ENCODE results near the gene CEP128. TPM values are rescaled to one million over a fixed set of nuclear protein-coding genes. Genes with fewer than 3 reads are reported as not detected.

CEP128 gene
- total RNA-seq, 1 experiment from 2014 or later, result 16.4 TPM

DNA sequence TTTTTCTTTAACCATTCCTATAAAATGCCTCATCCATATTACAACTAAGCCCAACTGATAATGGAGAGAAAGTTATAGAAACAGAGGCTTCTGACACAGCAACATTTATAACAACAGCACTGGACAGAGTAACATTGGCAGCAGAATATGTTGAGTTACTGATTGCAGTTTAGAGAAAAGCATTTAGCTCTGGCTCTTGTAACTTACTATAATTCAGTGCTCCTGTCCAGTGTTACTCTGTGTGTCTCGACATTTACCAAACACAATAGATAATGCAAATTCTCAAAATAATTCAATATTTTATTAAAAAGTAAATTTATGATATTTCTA, 356.1 kb downstream of the CEP128 start:
- no peak for DNase-seq (ENCODE audit: low read depth, low spot score)
- TF ChIP-seq EZH2phosphoT487 (IDR thresholded peaks at IDR 0.05; ENCODE audit: borderline replicate concordance) (no peak), SRF (IDR thresholded peaks at IDR 0.05; ENCODE audit: low read depth) (no peak), ZFX (IDR thresholded peaks at IDR 0.05) (no peak), JUND (IDR thresholded peaks at IDR 0.05) (no peak), POLR2AphosphoS5 (IDR thresholded peaks at IDR 0.05; ENCODE audit: low read depth, low read length) (no peak), ELF1 (IDR thresholded peaks at IDR 0.05; ENCODE audit: borderline replicate concordance, low read depth) (no peak)
- TF ChIP-seq, protein P1, sequence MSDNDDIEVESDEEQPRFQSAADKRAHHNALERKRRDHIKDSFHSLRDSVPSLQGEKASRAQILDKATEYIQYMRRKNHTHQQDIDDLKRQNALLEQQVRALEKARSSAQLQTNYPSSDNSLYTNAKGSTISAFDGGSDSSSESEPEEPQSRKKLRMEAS (IDR thresholded peaks at IDR 0.05), result no peak
- TF ChIP-seq, protein P2, sequence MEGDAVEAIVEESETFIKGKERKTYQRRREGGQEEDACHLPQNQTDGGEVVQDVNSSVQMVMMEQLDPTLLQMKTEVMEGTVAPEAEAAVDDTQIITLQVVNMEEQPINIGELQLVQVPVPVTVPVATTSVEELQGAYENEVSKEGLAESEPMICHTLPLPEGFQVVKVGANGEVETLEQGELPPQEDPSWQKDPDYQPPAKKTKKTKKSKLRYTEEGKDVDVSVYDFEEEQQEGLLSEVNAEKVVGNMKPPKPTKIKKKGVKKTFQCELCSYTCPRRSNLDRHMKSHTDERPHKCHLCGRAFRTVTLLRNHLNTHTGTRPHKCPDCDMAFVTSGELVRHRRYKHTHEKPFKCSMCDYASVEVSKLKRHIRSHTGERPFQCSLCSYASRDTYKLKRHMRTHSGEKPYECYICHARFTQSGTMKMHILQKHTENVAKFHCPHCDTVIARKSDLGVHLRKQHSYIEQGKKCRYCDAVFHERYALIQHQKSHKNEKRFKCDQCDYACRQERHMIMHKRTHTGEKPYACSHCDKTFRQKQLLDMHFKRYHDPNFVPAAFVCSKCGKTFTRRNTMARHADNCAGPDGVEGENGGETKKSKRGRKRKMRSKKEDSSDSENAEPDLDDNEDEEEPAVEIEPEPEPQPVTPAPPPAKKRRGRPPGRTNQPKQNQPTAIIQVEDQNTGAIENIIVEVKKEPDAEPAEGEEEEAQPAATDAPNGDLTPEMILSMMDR (IDR thresholded peaks at IDR 0.05 in 2 of 3, conservative IDR thresholded peaks at IDR 0.05 in 1 of 3; ENCODE audit: borderline replicate concordance in 1 of 3, insufficient read depth in 1 of 3, low read depth in 2 of 3, low read length in 2 of 3), result no peak
- TF ChIP-seq, protein P3, sequence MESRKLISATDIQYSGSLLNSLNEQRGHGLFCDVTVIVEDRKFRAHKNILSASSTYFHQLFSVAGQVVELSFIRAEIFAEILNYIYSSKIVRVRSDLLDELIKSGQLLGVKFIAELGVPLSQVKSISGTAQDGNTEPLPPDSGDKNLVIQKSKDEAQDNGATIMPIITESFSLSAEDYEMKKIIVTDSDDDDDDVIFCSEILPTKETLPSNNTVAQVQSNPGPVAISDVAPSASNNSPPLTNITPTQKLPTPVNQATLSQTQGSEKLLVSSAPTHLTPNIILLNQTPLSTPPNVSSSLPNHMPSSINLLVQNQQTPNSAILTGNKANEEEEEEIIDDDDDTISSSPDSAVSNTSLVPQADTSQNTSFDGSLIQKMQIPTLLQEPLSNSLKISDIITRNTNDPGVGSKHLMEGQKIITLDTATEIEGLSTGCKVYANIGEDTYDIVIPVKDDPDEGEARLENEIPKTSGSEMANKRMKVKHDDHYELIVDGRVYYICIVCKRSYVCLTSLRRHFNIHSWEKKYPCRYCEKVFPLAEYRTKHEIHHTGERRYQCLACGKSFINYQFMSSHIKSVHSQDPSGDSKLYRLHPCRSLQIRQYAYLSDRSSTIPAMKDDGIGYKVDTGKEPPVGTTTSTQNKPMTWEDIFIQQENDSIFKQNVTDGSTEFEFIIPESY (IDR thresholded peaks at IDR 0.05; ENCODE audit: extremely low read depth, insufficient replicate concordance, low read length), result no peak
- Histone ChIP-seq H4K20me1 (ENCODE audit: insufficient read depth) (no peaks in the 10 kb centered on the region), H3K4me1 (ENCODE audit: control insufficient read depth in 1 of 2, insufficient read depth in 2 of 2, low read length in 2 of 2) (peaks cover 9 to 11% of the 10 kb centered on the region in 2 experiments), H3K9me3 (ENCODE audit: control insufficient read depth in 1 of 2, insufficient read depth in 1 of 2, low read depth in 1 of 2, low read length in 2 of 2) (no peaks in the 10 kb centered on the region), H3K4me2 (ENCODE audit: low read length) (peak overlapping the region; percentile 34), H3K9me2 (ENCODE audit: insufficient read depth) (no peaks in the 10 kb centered on the region), H3K36me3 (ENCODE audit: control insufficient read depth in 1 of 2, insufficient read depth in 2 of 2, low read length in 2 of 2) (no peaks in the 10 kb centered on the region), H3K79me2 (ENCODE audit: insufficient read depth, low read length) (no peaks in the 10 kb centered on the region), H3K4me3 (replicated peaks in 1 of 2; ENCODE audit: low read depth in 1 of 2, low read length in 2 of 2) (no peak overlapping the region), H2AFZ (ENCODE audit: low read depth, low read length, poor library complexity, severe bottlenecking) (no peak overlapping the region), H3K27me3 (ENCODE audit: insufficient read depth, low read length) (no peaks in the 10 kb centered on the region), H3K9ac (ENCODE audit: low read length) (no peak overlapping the region), H3K27ac (ENCODE audit: low read depth, low read length) (no peak overlapping the region)
- BruUV-seq (replicated peaks), result no TSS peak
- CTCF ChIA-PET, result no interaction called here
- ATAC-seq, result no peak
- POLR2A ChIA-PET, result no interaction called here
- RAD21 ChIA-PET (ENCODE audit: low non-redundant PET in 1 of 2, low total read pairs in 2 of 2, uncharacterized antibody in 2 of 2, unreplicated experiment in 2 of 2), result interaction anchor here in 1 of 2 experiments (0.9 kb wide), 1 partner anchor 371 kb away, joined by 3 read pairs; no protein-coding TSS in a partner anchor
- intact Hi-C loops (cut with micrococcal nuclease), result loop anchor here (5.0 kb wide), 1 partner anchor 373 kb away; the partner anchor contains the start of gene DIO2

Data from HCT116 (cell line).